Measurements from ENCODE around the gene TAF9B. TPM values are rescaled to one million over a fixed set of nuclear protein-coding genes. Genes with fewer than 3 reads are reported as not detected.
"Not testable (repeated sequence)": the region's sequence is repeated elsewhere in the genome, so short reads cannot be mapped to it uniquely, and the experiment has no call there.

The TAF9B gene
- total RNA-seq = 10 to 100 TPM; 34.1 to 48.9 (median 41.2) TPM
- 1 to 10 TPM; 5.3 to 7.0 (median 6.6) TPM for polyA plus RNA-seq

GRCh38 chrX:78139160-78140123 lies at the start of gene TAF9B:
Gene TAF9B, minus strand, starts transcription at chrX:78139650. Its CDS starts 39 bp downstream, at chrX:78139611.
- peaks cover 0 to 6% (median 0%) of the 10 kb centered on the region in 4 donors for H3K36me3 ChIP-seq
- peak; percentile 92 for DNase-seq
- intact Hi-C loops (cut with DNase I) = loop anchor here (2.0 kb wide), 1 partner anchor 37 kb away; no protein-coding TSS in a partner anchor
- H3K4me1 ChIP-seq = no peaks in the 10 kb centered on the region
- WGBS, 2 donors = 2 to 4% methylated on average over 59 of the region's 59 CpGs
- TF ChIP-seq POLR2A (IDR thresholded peaks at IDR 0.05) (no peak), POLR2AphosphoS5 (IDR thresholded peaks at IDR 0.05) (peak; percentile 43 to 82 (median 74))
- H3K27me3 ChIP-seq = no peaks in the 10 kb centered on the region
- peak within 1 kb of the TSS; percentile 63 to 79 (median 68) for H3K4me3 ChIP-seq
- H3K27ac ChIP-seq = peak within 1 kb of the TSS; percentile 81 to 91 (median 84)
- no peaks in the 10 kb centered on the region for H3K9me3 ChIP-seq

GRCh38 chrX:78182881-78183280 lies 43.4 kb upstream of the TAF9B start:
- DNase-seq = no peak
- no peak overlapping the region for H3K4me3 ChIP-seq
- no peaks in the 10 kb centered on the region for H3K36me3 ChIP-seq
- 90 to 91% methylated on average over 7 of the region's 7 CpGs for WGBS, 2 donors
- no peaks in the 10 kb centered on the region for H3K9me3 ChIP-seq
- intact Hi-C loops (cut with DNase I) = no loop called here
- no peak overlapping the region for H3K27ac ChIP-seq
- H3K27me3 ChIP-seq = no peaks in the 10 kb centered on the region
- H3K4me1 ChIP-seq = no peaks in the 10 kb centered on the region
- no peak for TF ChIP-seq CTCF (IDR thresholded peaks at IDR 0.05)
- TF ChIP-seq EP300 (IDR thresholded peaks at IDR 0.05) = no peak
- TF ChIP-seq POLR2A (IDR thresholded peaks at IDR 0.05) = no peak
- no peak for TF ChIP-seq POLR2AphosphoS5 (IDR thresholded peaks at IDR 0.05)

GRCh38 chrX:78181307-78181706 lies 41.9 kb upstream of the TAF9B start:
- intact Hi-C loops (cut with DNase I) = no loop called here
- Histone ChIP-seq H3K36me3 (no peaks in the 10 kb centered on the region), H3K4me1 (no peaks in the 10 kb centered on the region), H3K4me3 (no peak overlapping the region), H3K27ac (no peak overlapping the region), H3K27me3 (no peaks in the 10 kb centered on the region), H3K9me3 (no peaks in the 10 kb centered on the region)
- TF ChIP-seq POLR2AphosphoS5 (IDR thresholded peaks at IDR 0.05) (no peak), EP300 (IDR thresholded peaks at IDR 0.05) (no peak), CTCF (IDR thresholded peaks at IDR 0.05) (no peak), POLR2A (IDR thresholded peaks at IDR 0.05) (no peak)
- DNase-seq = no peak

- no peak overlapping the region for H3K4me3 ChIP-seq
- no peak for DNase-seq
- no peaks in the 10 kb centered on the region for H3K27me3 ChIP-seq
- H3K9me3 ChIP-seq = no peaks in the 10 kb centered on the region
- H3K36me3 ChIP-seq = no peaks in the 10 kb centered on the region
- TF ChIP-seq POLR2A (IDR thresholded peaks at IDR 0.05) = no peak
- TF ChIP-seq CTCF (IDR thresholded peaks at IDR 0.05) = no peak
- TF ChIP-seq EP300 (IDR thresholded peaks at IDR 0.05) = no peak
- no peak for TF ChIP-seq POLR2AphosphoS5 (IDR thresholded peaks at IDR 0.05)
- H3K27ac ChIP-seq = no peak overlapping the region
- H3K4me1 ChIP-seq = no peaks in the 10 kb centered on the region
- intact Hi-C loops (cut with DNase I) = no loop called here
Measured at GRCh38 chrX:78168065-78168464, 28.6 kb upstream of the TAF9B start.

- no peaks in the 10 kb centered on the region for H3K36me3 ChIP-seq
- no peak for DNase-seq
- TF ChIP-seq POLR2A (IDR thresholded peaks at IDR 0.05) = no peak
- TF ChIP-seq CTCF (IDR thresholded peaks at IDR 0.05) = no peak
- no peak for TF ChIP-seq POLR2AphosphoS5 (IDR thresholded peaks at IDR 0.05)
- no peak for TF ChIP-seq EP300 (IDR thresholded peaks at IDR 0.05)
- WGBS, 2 donors = 18 to 79% methylated on average over 1 of the region's 1 CpG
- H3K27ac ChIP-seq = no peak overlapping the region
- intact Hi-C loops (cut with DNase I) = no loop called here
- no peaks in the 10 kb centered on the region for H3K9me3 ChIP-seq
- H3K27me3 ChIP-seq = no peaks in the 10 kb centered on the region
- no peaks in the 10 kb centered on the region for H3K4me1 ChIP-seq
- H3K4me3 ChIP-seq = no peak overlapping the region
Measured at GRCh38 chrX:78165425-78165824, 26.0 kb upstream of the TAF9B start.

- H3K27me3 ChIP-seq; H3K4me3 ChIP-seq; H3K9me3 ChIP-seq; H3K4me1 ChIP-seq; H3K27ac ChIP-seq; DNase-seq; intact Hi-C loops (cut with DNase I); H3K36me3 ChIP-seq: not testable (repeated sequence)
- 86 to 89% methylated on average over 4 of the region's 4 CpGs for WGBS, 2 donors
Measured at GRCh38 chrX:78163175-78163574, 23.7 kb upstream of the TAF9B start.

GRCh38 chrX:78160711-78161110 lies 21.3 kb upstream of the TAF9B start:
- DNase-seq; H3K4me1 ChIP-seq; H3K27me3 ChIP-seq; H3K4me3 ChIP-seq; intact Hi-C loops (cut with DNase I); H3K27ac ChIP-seq; H3K9me3 ChIP-seq; H3K36me3 ChIP-seq: not testable (repeated sequence)
- WGBS, 2 donors = 75 to 82% methylated on average over 4 of the region's 4 CpGs

- H3K27ac ChIP-seq; H3K9me3 ChIP-seq; intact Hi-C loops (cut with DNase I); H3K4me3 ChIP-seq; H3K4me1 ChIP-seq; H3K27me3 ChIP-seq; DNase-seq; H3K36me3 ChIP-seq: not testable (repeated sequence)
- WGBS, 2 donors = 82 to 88% methylated on average over 10 of the region's 10 CpGs
Measured at GRCh38 chrX:78157846-78158245, 18.4 kb upstream of the TAF9B start.

All from sigmoid colon (tissue), 7 donors.